Upper lobe of left lung (tissue), 4 donors: ENCODE measurements around the gene CAMK2B.

ENCODE experiments used
- CTCF ChIP-seq, 6 experiments: fragments of 450-650 bp in 4 of 6; fragments of 200-600 bp in 2 of 6; sonication (generic) in 2 of 6; IDR thresholded peaks; one replicate each; pipeline ENCODE4 v1.5.1; 2016 to 2019; ENCODE audit warnings: antibody characterized with exemption in 6 of 6
- EP300 ChIP-seq, 4 donors: sonication (generic); formaldehyde crosslinking; IDR thresholded peaks; one replicate each; pipeline ENCODE4 v1.5.1; 2017; ENCODE audit warnings: antibody characterized with exemption in 4 of 4, control low read depth in 2 of 4
- POLR2A ChIP-seq, 4 donors: fragments of 450-650 bp; IDR thresholded peaks; one replicate each; pipeline ENCODE4 v1.5.1; 2016 to 2017; ENCODE audit warnings: antibody characterized with exemption in 4 of 4, mild to moderate bottlenecking in 2 of 4
- POLR2AphosphoS5 ChIP-seq, 2 donors: sonication (generic); formaldehyde crosslinking; IDR thresholded peaks; one replicate each; pipeline ENCODE4 v1.5.1; 2017; ENCODE audit warnings: antibody characterized with exemption in 2 of 2

- TF ChIP-seq CTCF (IDR thresholded peaks at IDR 0.05), result no peak
- no peak for TF ChIP-seq POLR2A (IDR thresholded peaks at IDR 0.05)
- no peak for TF ChIP-seq EP300 (IDR thresholded peaks at IDR 0.05)
- TF ChIP-seq POLR2AphosphoS5 (IDR thresholded peaks at IDR 0.05), result no peak
These were observed 153.0 kb downstream of the CAMK2B start for GRCh38 chr7:44172352-44172751.
